ENCODE measurements around the gene MGAT4A. TPM values are rescaled to one million over a fixed set of nuclear protein-coding genes. Genes with fewer than 3 reads are reported as not detected.

MGAT4A gene
- total and polyA plus RNA-seq, 9 of the 15 experiments (the other 6 are each of a cell fraction or from before 2014, with no cell fraction given) = 0.03 to 0.53 (median 0.18) TPM; not detected in 2

DNA sequence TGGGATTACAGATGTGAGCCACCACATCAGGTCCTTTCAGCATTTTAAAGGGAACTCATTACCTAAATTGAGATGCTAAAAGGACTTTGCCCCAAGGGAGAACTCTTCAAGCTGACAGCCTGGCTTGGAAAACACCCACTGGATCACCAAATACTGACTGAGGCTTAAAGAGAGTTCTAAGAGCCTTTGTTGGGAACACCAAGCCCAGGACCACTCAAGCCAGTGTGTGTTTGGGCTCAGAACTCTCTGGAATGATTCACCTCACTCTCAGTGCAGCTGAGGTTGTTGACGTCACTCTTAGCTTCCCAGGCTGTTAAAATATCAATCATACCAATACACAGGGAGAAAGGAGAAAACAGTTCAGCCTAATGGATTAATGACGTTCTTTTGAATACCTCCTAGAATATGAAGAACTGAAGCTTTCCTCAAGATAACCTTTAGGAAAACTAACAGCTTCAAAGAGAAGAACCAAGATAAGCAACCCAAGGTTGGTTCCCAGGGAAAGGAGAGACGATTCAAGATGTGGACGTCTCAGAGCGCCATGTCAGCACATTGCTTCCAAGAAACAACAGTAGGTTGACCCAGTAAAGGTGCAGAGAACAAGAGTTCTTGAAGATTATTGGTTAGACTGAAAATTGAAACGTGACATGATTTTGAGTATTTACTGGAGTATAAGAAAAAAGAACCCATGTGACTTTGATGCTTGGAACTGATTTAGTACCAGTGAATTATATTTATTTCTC is 48.0 kb upstream of the MGAT4A start:
- no peak overlapping the region for H3K4me2 ChIP-seq (ENCODE audit: insufficient read depth, low read length)
- in situ Hi-C loops (cut with MboI) (no loop called here), intact Hi-C loops (cut with micrococcal nuclease) (no loop called here)
- DNase-seq (ENCODE audit: extremely low read depth in 1 of 4, low spot score in 3 of 4) (no peak), FAIRE-seq (no peak), ATAC-seq (no peak)
- H3K4me3 ChIP-seq = no peak overlapping the region
- H3K36me3 ChIP-seq (ENCODE audit: control insufficient read depth, insufficient read depth, low read length) = no peaks in the 10 kb centered on the region
- no peaks in the 10 kb centered on the region for H3K9me1 ChIP-seq (ENCODE audit: control insufficient read depth, insufficient read depth, low read length)
- ChIA-PET CTCF (ENCODE audit: low intra/inter-chr PET ratio) (no interaction called here), POLR2A (interaction anchor here (1.5 kb wide), 1 partner anchor 11 kb away, joined by 3 read pairs; no protein-coding TSS in a partner anchor)
- H3K4me1 ChIP-seq (replicated peaks in 1 of 2; ENCODE audit: control insufficient read depth in 2 of 2, insufficient read depth in 2 of 2, low read length in 2 of 2) = no peaks in the 10 kb centered on the region
- H3K9me3 ChIP-seq (replicated peaks; ENCODE audit: control insufficient read depth, insufficient read depth, low read depth, low read length) = no peaks in the 10 kb centered on the region
- BruUV-seq (replicated peaks) = no TSS peak
- no peaks in the 10 kb centered on the region for H3K79me2 ChIP-seq (ENCODE audit: control insufficient read depth, insufficient read depth, low read length)
- H3K9ac ChIP-seq (ENCODE audit: insufficient read depth in 1 of 2, low read depth in 2 of 2, low read length in 2 of 2) = no peak overlapping the region
- H2AFZ ChIP-seq (ENCODE audit: low read depth, low read length) = no peak overlapping the region
- 1% methylated on average over 6 of the region's 6 CpGs for WGBS (ENCODE audit: insufficient coverage, low coverage, missing lambda C conversion rate)
- no peaks in the 10 kb centered on the region for H4K20me1 ChIP-seq (replicated peaks; ENCODE audit: control insufficient read depth, insufficient read depth, low read length)
- H3K27me3 ChIP-seq (ENCODE audit: control insufficient read depth in 2 of 2, insufficient read depth in 2 of 2, low read length in 2 of 2) = peaks cover 3 to 24% of the 10 kb centered on the region in 2 experiments; a peak in 3 of 5 replicates
- H3K27ac ChIP-seq (ENCODE audit: extremely low read depth, low read depth, low read length) = no peak overlapping the region
- TF ChIP-seq, protein P1, sequence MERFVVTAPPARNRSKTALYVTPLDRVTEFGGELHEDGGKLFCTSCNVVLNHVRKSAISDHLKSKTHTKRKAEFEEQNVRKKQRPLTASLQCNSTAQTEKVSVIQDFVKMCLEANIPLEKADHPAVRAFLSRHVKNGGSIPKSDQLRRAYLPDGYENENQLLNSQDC (CRISPR knock-in tag; IDR thresholded peaks at IDR 0.05) = no peak
- TF ChIP-seq CC2D1A (IDR thresholded peaks at IDR 0.05) (no peak), COPS2 (conservative IDR thresholded peaks at IDR 0.05) (no peak), SMAD3 (CRISPR knock-in tag; conservative IDR thresholded peaks at IDR 0.05) (no peak), POLR2A (conservative IDR thresholded peaks at IDR 0.05) (no peak), KDM4B (IDR thresholded peaks at IDR 0.05; ENCODE audit: borderline replicate concordance in 2 of 2, low read depth in 1 of 2) (no peak), RB1 (IDR thresholded peaks at IDR 0.05; ENCODE audit: low read depth) (no peak), NFE2 (IDR thresholded peaks at IDR 0.05; ENCODE audit: low read depth) (no peak), SMAD4 (CRISPR knock-in tag; conservative IDR thresholded peaks at IDR 0.05) (no peak), BRF1 (IDR thresholded peaks at IDR 0.05; ENCODE audit: borderline replicate concordance, extremely low read depth, insufficient read length) (no peak), SIN3B (IDR thresholded peaks at IDR 0.05; ENCODE audit: low read depth) (no peak), ZNF583 (CRISPR knock-in tag; IDR thresholded peaks at IDR 0.05) (no peak), MCM3 (IDR thresholded peaks at IDR 0.05) (no peak), ZKSCAN3 (CRISPR knock-in tag; IDR thresholded peaks at IDR 0.05) (no peak)
- TF ChIP-seq, protein P2, sequence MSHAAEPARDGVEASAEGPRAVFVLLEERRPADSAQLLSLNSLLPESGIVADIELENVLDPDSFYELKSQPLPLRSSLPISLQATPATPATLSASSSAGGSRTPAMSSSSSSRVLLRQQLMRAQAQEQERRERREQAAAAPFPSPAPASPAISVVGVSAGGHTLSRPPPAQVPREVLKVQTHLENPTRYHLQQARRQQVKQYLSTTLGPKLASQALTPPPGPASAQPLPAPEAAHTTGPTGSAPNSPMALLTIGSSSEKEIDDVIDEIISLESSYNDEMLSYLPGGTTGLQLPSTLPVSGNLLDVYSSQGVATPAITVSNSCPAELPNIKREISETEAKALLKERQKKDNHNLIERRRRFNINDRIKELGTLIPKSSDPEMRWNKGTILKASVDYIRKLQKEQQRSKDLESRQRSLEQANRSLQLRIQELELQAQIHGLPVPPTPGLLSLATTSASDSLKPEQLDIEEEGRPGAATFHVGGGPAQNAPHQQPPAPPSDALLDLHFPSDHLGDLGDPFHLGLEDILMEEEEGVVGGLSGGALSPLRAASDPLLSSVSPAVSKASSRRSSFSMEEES (CRISPR knock-in tag; IDR thresholded peaks at IDR 0.05) = no peak
- TF ChIP-seq, protein P3, sequence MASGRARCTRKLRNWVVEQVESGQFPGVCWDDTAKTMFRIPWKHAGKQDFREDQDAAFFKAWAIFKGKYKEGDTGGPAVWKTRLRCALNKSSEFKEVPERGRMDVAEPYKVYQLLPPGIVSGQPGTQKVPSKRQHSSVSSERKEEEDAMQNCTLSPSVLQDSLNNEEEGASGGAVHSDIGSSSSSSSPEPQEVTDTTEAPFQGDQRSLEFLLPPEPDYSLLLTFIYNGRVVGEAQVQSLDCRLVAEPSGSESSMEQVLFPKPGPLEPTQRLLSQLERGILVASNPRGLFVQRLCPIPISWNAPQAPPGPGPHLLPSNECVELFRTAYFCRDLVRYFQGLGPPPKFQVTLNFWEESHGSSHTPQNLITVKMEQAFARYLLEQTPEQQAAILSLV (tag; IDR thresholded peaks at IDR 0.05) = no peak
- TF ChIP-seq, protein P4, sequence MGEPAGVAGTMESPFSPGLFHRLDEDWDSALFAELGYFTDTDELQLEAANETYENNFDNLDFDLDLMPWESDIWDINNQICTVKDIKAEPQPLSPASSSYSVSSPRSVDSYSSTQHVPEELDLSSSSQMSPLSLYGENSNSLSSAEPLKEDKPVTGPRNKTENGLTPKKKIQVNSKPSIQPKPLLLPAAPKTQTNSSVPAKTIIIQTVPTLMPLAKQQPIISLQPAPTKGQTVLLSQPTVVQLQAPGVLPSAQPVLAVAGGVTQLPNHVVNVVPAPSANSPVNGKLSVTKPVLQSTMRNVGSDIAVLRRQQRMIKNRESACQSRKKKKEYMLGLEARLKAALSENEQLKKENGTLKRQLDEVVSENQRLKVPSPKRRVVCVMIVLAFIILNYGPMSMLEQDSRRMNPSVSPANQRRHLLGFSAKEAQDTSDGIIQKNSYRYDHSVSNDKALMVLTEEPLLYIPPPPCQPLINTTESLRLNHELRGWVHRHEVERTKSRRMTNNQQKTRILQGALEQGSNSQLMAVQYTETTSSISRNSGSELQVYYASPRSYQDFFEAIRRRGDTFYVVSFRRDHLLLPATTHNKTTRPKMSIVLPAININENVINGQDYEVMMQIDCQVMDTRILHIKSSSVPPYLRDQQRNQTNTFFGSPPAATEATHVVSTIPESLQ (CRISPR knock-in tag; IDR thresholded peaks at IDR 0.05) = no peak
- TF ChIP-seq, protein P5, sequence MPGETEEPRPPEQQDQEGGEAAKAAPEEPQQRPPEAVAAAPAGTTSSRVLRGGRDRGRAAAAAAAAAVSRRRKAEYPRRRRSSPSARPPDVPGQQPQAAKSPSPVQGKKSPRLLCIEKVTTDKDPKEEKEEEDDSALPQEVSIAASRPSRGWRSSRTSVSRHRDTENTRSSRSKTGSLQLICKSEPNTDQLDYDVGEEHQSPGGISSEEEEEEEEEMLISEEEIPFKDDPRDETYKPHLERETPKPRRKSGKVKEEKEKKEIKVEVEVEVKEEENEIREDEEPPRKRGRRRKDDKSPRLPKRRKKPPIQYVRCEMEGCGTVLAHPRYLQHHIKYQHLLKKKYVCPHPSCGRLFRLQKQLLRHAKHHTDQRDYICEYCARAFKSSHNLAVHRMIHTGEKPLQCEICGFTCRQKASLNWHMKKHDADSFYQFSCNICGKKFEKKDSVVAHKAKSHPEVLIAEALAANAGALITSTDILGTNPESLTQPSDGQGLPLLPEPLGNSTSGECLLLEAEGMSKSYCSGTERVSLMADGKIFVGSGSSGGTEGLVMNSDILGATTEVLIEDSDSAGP (CRISPR knock-in tag; IDR thresholded peaks at IDR 0.05) = no peak

Measured in K562 (cell line).